T47D (cell line): ENCODE results near the gene KHK.

Source experiments
- DNase-seq, 2 experiments: peaks; one replicate each; pipeline versions ENCODE4 v3.0.0 to v3.0.0-alpha.2; 2011 to 2012; ENCODE audit warnings: low read depth in 1 of 2, low spot score in 1 of 2
- JUND ChIP-seq: IDR thresholded peaks from 2 replicates; pipeline ENCODE4 v1.6.1; 2012; ENCODE audit warnings: low read depth
- in situ Hi-C: cut with HindIII; loops from 2 replicates; pipeline ENCODE4 v1.10.0; 2016; ENCODE audit warnings: low sequenced_read_pairs, low pct_unique_long_range_greater_than_20kb

Gene KHK

GRCh38 chr2:27122791-27123190, 36.2 kb downstream of the KHK start:
- in situ Hi-C loops = no loop called here
- no peak for DNase-seq
- TF ChIP-seq JUND = no peak

- DNase-seq = peak; percentile 39 to 51
These were observed 37.0 kb downstream of the KHK start, which contains the start of gene ABHD1 for GRCh38 chr2:27123302-27124150. TSS of gene ABHD1 (plus strand) at chr2:27123815. CDS start at chr2:27123949, 134 bp downstream.

GRCh38 chr2:27125104-27125503, 38.5 kb downstream of the KHK start:
- no peak for TF ChIP-seq JUND
- in situ Hi-C loops = no loop called here
- DNase-seq = no peak

More at GRCh38 chr2:27123302-27124150, 37.0 kb downstream of the KHK start, which contains the start of gene ABHD1:
- in situ Hi-C loops = no loop called here
- no peak for TF ChIP-seq JUND

GRCh38 chr2:27126252-27126710, 39.7 kb downstream of the KHK start:
- no peak for DNase-seq
- in situ Hi-C loops = no loop called here
- no peak for TF ChIP-seq JUND

- in situ Hi-C loops = no loop called here
- no peak for TF ChIP-seq JUND
- DNase-seq = no peak
These were observed 41.5 kb downstream of the KHK start for GRCh38 chr2:27127883-27128667.

GRCh38 chr2:27128668-27129571, 42.3 kb downstream of the KHK start:
- TF ChIP-seq JUND = no peak
- no peak for DNase-seq
- in situ Hi-C loops = no loop called here

- in situ Hi-C loops = no loop called here
These were observed 43.8 kb downstream of the KHK start for GRCh38 chr2:27130396-27130795.

GRCh38 chr2:27131429-27131828, 44.9 kb downstream of the KHK start:
- in situ Hi-C loops = no loop called here
- no peak for DNase-seq
- TF ChIP-seq JUND = no peak

More at GRCh38 chr2:27130396-27130795, 43.8 kb downstream of the KHK start:
- no peak for TF ChIP-seq JUND
- DNase-seq = no peak

- no peak for TF ChIP-seq JUND
- DNase-seq = no peak
- in situ Hi-C loops = no loop called here
These were observed 46.8 kb downstream of the KHK start for GRCh38 chr2:27133195-27133875.

GRCh38 chr2:27133905-27134780, 47.6 kb downstream of the KHK start, which contains the start of gene PREB:
TSS of gene PREB (minus strand) at chr2:27134636. CDS start at chr2:27134421, 215 bp downstream.
- in situ Hi-C loops = no loop called here
- TF ChIP-seq JUND = no peak
- peak; percentile 90 to 94 for DNase-seq

GRCh38 chr2:27134781-27135477, 48.4 kb downstream of the KHK start:
- TF ChIP-seq JUND = no peak
- DNase-seq = no peak
- in situ Hi-C loops = no loop called here
